Endothelial cell of umbilical vein (primary cell): ENCODE results near the gene USP34. TPM values are rescaled to one million over a fixed set of nuclear protein-coding genes. Genes with fewer than 3 reads are reported as not detected.

Experiments used
- BruUV-seq: library from RNA; stranded (reverse); fragments of 400-500 nt; replicated peaks from 2 replicates; lab custom pipeline; 2021; lab: Mats Ljungman, UMichigan
- CTCF ChIA-PET: fragments of 300-600, 350-600 bp; sonication (Branson Sonifier 250); formaldehyde crosslinking; loops from one replicate; lab custom pipeline; 2021; ENCODE audit warnings: antibody characterized with exemption, inconsistent platforms; lab: Charles Lee
- POLR2A ChIA-PET: fragments of 300-600, 350-600 bp; sonication (Branson Sonifier 250); formaldehyde crosslinking; loops from one replicate; lab custom pipeline; 2021; ENCODE audit warnings: antibody characterized with exemption, inconsistent platforms; lab: Charles Lee
- DNase-seq: peaks from one replicate; pipeline ENCODE4 v3.0.0-alpha.2; 2011; ENCODE audit warnings: low read depth, low spot score
- FAIRE-seq: peaks from 2 replicates; lab custom pipeline; 2011; peaks lifted over from hg19 to GRCh38; lab: Jason Lieb, UNC
- H2AFZ ChIP-seq: 2 replicates; pipeline ENCODE4 v1.6.0; 2012; ENCODE audit warnings: low read depth, low read length, control low read depth, inconsistent platforms
- H3K27ac ChIP-seq: 2 replicates; pipeline ENCODE4 v1.5.1; 2011; ENCODE audit warnings: low read depth, mild to moderate bottlenecking, control low read depth, low read length, moderate library complexity; ENCODE audit not compliant: insufficient read depth
- H3K27me3 ChIP-seq, 2 experiments: 2 replicates each; pipeline versions ENCODE4 v1.6.0 to v1.6.1; 2011; ENCODE audit warnings: low read length in 2 of 2, mixed read lengths in 1 of 2; ENCODE audit not compliant: control insufficient read depth in 2 of 2, insufficient read depth in 2 of 2
- H3K36me3 ChIP-seq, 2 experiments: 2 replicates in 1 of 2; 3 replicates in 1 of 2; pipeline ENCODE4 v1.5.1; 2011; ENCODE audit warnings: low read length in 2 of 2, mild to moderate bottlenecking in 1 of 2, moderate library complexity in 1 of 2; ENCODE audit not compliant: control insufficient read depth in 2 of 2, insufficient read depth in 2 of 2; ENCODE audit errors: extremely low read depth in 1 of 2
- H3K4me1 ChIP-seq: 3 replicates; pipeline ENCODE4 v1.5.1; 2011; ENCODE audit warnings: mild to moderate bottlenecking, low read length; ENCODE audit not compliant: control insufficient read depth, insufficient read depth; ENCODE audit errors: extremely low read depth
- H3K4me2 ChIP-seq: 2 replicates; pipeline ENCODE4 v1.6.1; 2011; ENCODE audit warnings: low read length, control low read depth, mixed read lengths; ENCODE audit not compliant: insufficient read depth
- H3K4me3 ChIP-seq, 3 experiments: fragments of 200-600 bp in 1 of 3; sonication (generic), shearing (Covaris generic) in 1 of 3; replicated peaks in 1 of 3; 2 replicates each; pipeline ENCODE4 v1.5.1; 2011 to 2016; ENCODE audit warnings: control low read depth in 3 of 3, low read length in 3 of 3, mild to moderate bottlenecking in 2 of 3, inconsistent platforms in 1 of 3, low read depth in 1 of 3, moderate library complexity in 1 of 3; ENCODE audit not compliant: insufficient read depth in 1 of 3
- H3K79me2 ChIP-seq: 2 replicates; pipeline ENCODE4 v1.6.0; 2012; ENCODE audit warnings: low read length, inconsistent platforms; ENCODE audit not compliant: control insufficient read depth, insufficient read depth
- H3K9ac ChIP-seq: replicated peaks from 2 replicates; pipeline ENCODE3; 2011; ENCODE audit warnings: low read length, control low read depth; ENCODE audit not compliant: insufficient read depth; ENCODE audit errors: extremely low read depth
- H3K9me1 ChIP-seq: replicated peaks from 3 replicates; pipeline ENCODE4 v1.6.0; 2011; ENCODE audit warnings: mild to moderate bottlenecking, low read length; ENCODE audit not compliant: control insufficient read depth, insufficient read depth; ENCODE audit errors: extremely low read depth
- H3K9me3 ChIP-seq: replicated peaks from 2 replicates; pipeline ENCODE4 v1.5.1; 2012; ENCODE audit warnings: low read length, inconsistent platforms; ENCODE audit not compliant: control insufficient read depth, insufficient read depth
- H4K20me1 ChIP-seq: replicated peaks from 2 replicates; pipeline ENCODE3; 2011; ENCODE audit warnings: mild to moderate bottlenecking, low read length; ENCODE audit not compliant: control insufficient read depth, insufficient read depth; ENCODE audit errors: extremely low read depth
- CTCF ChIP-seq, 2 donors: IDR thresholded peaks; 1 replicate in 1 of 2; 2 replicates in 1 of 2; pipeline ENCODE4 v1.5.1; 2011; ENCODE audit warnings: low read length in 2 of 2, mild to moderate bottlenecking in 2 of 2, moderate library complexity in 2 of 2, control low read depth in 1 of 2, inconsistent platforms in 1 of 2, low read depth in 1 of 2; ENCODE audit not compliant: insufficient read depth in 1 of 2; ENCODE audit errors: extremely low read depth in 1 of 2
- EZH2 ChIP-seq: IDR thresholded peaks from 2 replicates; pipeline ENCODE4 v1.6.1; 2012; ENCODE audit warnings: borderline replicate concordance, low read depth, mild to moderate bottlenecking, moderate library complexity, low read length, inconsistent platforms; ENCODE audit not compliant: severe bottlenecking
- FOS ChIP-seq: IDR thresholded peaks from 2 replicates; pipeline ENCODE4 v1.6.1; 2011; ENCODE audit warnings: mild to moderate bottlenecking, low read length, moderate library complexity, borderline replicate concordance; ENCODE audit not compliant: insufficient read depth
- GATA2 ChIP-seq: IDR thresholded peaks from 2 replicates; pipeline ENCODE4 v1.7.0; 2011; ENCODE audit warnings: low read depth, mild to moderate bottlenecking, moderate library complexity, mixed read lengths, low read length; ENCODE audit not compliant: insufficient read length, insufficient read depth
- JUN ChIP-seq: IDR thresholded peaks from 2 replicates; pipeline ENCODE4 v1.6.1; 2011; ENCODE audit warnings: borderline replicate concordance, low read depth; ENCODE audit not compliant: insufficient read length, insufficient read depth
- MYC ChIP-seq: IDR thresholded peaks from one replicate; pipeline ENCODE4 v1.6.1; 2011; ENCODE audit warnings: mild to moderate bottlenecking, low read depth, low read length
- POLR2A ChIP-seq: IDR thresholded peaks from 2 replicates; pipeline ENCODE4 v1.6.1; 2012; ENCODE audit warnings: low read depth, mild to moderate bottlenecking, control low read depth, low read length
- POLR2AphosphoS5 ChIP-seq: IDR thresholded peaks from 2 replicates; pipeline ENCODE4 v1.6.1; 2012; ENCODE audit warnings: low read depth, mild to moderate bottlenecking, control low read depth, low read length, moderate library complexity; ENCODE audit not compliant: insufficient read depth
- dilution Hi-C: fragments of 300-500 bp; cut with MboI; formaldehyde crosslinking; loops from one replicate; pipeline ENCODE4 v1.15.0; 2019; ENCODE audit warnings: low sequenced_read_pairs; ENCODE audit not compliant: extremely low pct_ligation_motif_present
- intact Hi-C: fragments of 100-400 bp; cut with micrococcal nuclease; formaldehyde crosslinking; loops from one replicate; pipeline ENCODE4 v1.10.0; 2022
- polyA plus RNA-seq, 4 experiments: library from polyadenylated mRNA; depleted of rRNA in 3 of 4; stranded (reverse) in 3 of 4; unstranded in 1 of 4; fragments of >200 nt; gene quantifications; 2 replicates each; pipeline versions ENCODE4 v1.2.1 to v1.2.3, GENCODE V29; 2011 to 2012; ENCODE audit warnings: missing spikeins in 1 of 4
- total RNA-seq: library from RNA; stranded (reverse); gene quantifications from 2 replicates; pipeline ENCODE4 v1.2.3, GENCODE V29; 2021
- TF ChIP-seq, protein P1 (sequence below): IDR thresholded peaks from 2 replicates; pipeline ENCODE4 v1.6.1; 2011; ENCODE audit not compliant: insufficient read depth, insufficient read length

The USP34 gene
- total and polyA plus RNA-seq, 2 donors (not counting 3 experiments of a cell fraction or from before 2014, with no cell fraction given) = 46.3 to 96.9 TPM

DNA sequence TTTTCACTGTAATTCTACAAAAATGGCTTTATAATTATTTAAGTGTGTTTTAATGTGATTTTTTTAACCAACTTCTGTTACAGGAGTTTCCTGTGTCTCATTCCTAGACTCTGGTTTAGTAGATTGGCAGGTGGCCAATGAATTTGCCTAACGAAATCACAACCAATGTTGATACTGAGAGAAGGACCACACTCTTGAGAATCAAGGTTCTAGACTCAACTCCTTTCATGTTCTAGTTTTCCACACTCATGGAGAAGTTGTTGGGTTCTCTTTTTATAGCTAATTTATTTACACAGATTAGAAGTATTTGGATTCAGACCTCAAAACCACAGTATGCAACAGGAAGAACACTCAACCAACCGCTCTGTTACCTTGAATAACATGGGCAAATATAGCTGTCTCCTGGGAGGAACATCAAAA, 22.6 kb upstream of the USP34 start:
- Histone ChIP-seq H3K4me2 (no peak overlapping the region), H2AFZ (no peak overlapping the region), H4K20me1 (no peaks in the 10 kb centered on the region), H3K36me3 (peaks cover 22 to 27% of the 10 kb centered on the region in 2 experiments), H3K79me2 (peaks cover 16% of the 10 kb centered on the region), H3K9ac (no peak overlapping the region), H3K27ac (no peak overlapping the region), H3K4me3 (no peak overlapping the region), H3K9me3 (no peaks in the 10 kb centered on the region), H3K4me1 (peaks cover 3% of the 10 kb centered on the region), H3K27me3 (no peaks in the 10 kb centered on the region), H3K9me1 (no peaks in the 10 kb centered on the region)
- ChIA-PET POLR2A (no interaction called here), CTCF (interaction anchor here (1.0 kb wide), 1 partner anchor 14 kb away, joined by 3 read pairs; no protein-coding TSS in a partner anchor)
- dilution Hi-C loops = no loop called here
- FAIRE-seq (no peak), DNase-seq (peak; percentile 28)
- BruUV-seq = no TSS peak
- TF ChIP-seq POLR2A (no peak), GATA2 (no peak), JUN (no peak), EZH2 (no peak), MYC (no peak), FOS (no peak), CTCF (IDR thresholded peaks at IDR 0.05; ENCODE audit: extremely low read depth in 1 of 2, insufficient read depth in 1 of 2, low read depth in 1 of 2, low read length in 2 of 2) (no peak), POLR2AphosphoS5 (no peak)
- TF ChIP-seq, protein P1, sequence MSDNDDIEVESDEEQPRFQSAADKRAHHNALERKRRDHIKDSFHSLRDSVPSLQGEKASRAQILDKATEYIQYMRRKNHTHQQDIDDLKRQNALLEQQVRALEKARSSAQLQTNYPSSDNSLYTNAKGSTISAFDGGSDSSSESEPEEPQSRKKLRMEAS = no peak
- intact Hi-C loops = no loop called here
